ENCODE measurements around the gene CLASP1.
A peak's percentile ranks its signal among the peaks of the same experiment; 100 is the strongest.

CLASP1 gene

GRCh38 chr2:121427187-121427689, 222.0 kb downstream of the CLASP1 start:
- DNase-seq (ENCODE audit: low read depth, low spot score) = no peak

GRCh38 chr2:121420486-121420885, 228.8 kb downstream of the CLASP1 start:
- no peak for DNase-seq (ENCODE audit: low read depth, low spot score)

DNA sequence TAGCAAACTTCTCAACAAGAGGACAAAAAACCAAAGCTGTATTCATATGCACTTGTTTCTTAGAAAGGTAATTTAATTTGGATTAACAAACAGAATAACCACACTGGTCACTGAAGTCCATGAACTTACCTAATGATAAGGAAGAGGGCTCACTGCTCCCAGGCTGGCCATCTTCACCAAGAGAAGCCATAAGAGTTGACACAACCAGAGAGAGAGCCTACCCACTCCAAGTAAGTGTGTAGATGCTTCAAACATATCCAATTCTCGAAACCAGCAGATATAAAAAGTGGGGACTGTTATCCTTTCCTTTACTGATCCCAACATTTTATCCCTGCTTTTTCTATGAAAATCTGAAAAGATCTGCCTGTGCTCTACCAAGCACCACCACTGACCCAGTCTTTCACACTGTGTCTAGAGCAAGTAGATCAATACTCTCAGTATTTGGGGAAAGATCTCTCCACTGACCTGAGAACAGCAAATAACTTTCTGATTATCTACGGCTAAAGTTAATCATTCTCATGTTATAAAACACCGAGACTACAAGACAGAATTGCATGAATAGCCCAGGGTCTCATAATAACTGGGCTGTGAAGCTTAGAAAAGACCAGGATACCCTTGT, 230.1 kb downstream of the CLASP1 start:
- no peak for DNase-seq (ENCODE audit: low read depth, low spot score)

DNA sequence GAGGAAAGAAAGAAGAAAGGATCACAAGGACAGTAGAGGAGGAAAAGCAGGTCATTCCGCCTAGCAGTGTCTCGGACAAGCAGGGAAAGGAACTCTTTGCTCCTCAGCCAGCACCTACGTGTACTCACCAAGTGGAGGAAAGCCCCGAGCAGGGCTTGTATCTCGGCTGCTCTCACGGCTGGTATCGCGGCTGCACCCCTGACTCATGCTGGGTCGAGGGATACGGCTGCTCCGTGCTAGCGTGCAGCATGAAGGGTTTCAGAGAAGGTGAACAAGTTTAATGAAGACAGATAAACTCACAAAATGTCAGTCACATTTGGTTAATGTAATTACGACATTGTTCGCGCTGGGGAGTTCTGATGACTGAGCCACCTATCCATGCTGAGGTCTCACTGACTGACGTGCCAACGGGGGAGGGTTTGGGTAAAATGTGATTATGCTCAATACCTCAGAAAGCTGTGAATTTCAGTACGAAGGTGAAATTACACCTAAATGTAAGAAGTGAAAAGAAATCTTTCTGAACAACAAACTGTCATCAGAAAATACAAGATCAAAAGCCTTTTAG, 230.7 kb downstream of the CLASP1 start:
- no peak for DNase-seq (ENCODE audit: low read depth, low spot score)

DNA sequence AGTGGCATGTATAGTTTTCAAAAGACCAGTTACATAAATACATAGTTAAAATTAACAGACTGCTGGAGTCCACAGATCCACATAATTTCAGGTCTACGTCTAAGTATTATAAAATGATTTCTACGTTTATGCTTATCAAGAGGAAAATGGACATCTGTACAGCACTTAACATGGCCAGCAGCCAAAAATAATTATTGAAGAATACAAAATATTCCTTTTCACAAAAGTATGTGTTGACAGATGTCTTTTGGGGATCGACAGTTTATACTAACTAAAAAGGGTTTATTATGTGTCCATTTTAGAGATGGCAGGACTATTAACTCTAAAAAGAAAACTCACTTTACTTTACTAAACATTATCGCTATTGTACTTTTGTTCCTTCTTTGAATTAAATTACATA, 231.4 kb downstream of the CLASP1 start:
- no peak for DNase-seq (ENCODE audit: low read depth, low spot score)

- no peak for DNase-seq (ENCODE audit: low read depth, low spot score)
These were observed 233.5 kb downstream of the CLASP1 start for GRCh38 chr2:121415727-121416126.

DNA sequence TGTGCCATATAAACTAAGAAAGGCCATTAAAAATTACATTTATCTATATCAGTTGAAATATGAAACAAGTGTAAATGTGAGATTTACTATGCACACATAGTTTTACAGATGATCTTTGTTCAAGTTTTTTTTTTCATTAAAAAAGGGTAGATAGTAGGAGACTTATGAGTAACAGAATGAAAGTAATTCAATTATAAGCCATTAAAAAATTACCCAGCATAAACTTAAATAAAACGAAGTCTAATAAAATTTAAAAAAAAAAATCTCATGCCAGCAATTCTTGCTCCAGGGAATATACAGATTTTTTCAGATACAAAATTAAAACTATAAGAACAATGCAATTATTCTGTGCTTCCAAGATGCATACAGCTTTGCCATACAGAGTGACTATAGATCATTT, 236.9 kb downstream of the CLASP1 start:
- no peak for DNase-seq (ENCODE audit: low read depth, low spot score)

DNA sequence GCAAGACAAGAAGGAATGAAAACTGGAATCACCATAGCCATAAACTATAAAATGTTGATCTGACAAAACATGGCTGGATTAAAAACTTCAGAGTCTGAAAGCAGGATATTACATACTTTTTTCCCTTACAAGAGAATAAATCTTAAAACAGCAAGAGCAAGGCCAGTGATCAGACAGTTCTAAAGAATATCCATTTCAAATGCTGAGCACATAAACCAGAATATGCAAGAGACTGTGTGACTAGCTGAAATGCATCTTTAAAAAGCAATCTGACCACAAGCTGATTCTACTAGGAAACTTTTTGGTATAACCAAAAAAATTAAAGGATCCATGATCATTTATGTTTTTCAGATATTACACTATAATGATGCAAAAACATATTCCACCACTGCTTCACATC, 239.3 kb downstream of the CLASP1 start:
- DNase-seq (ENCODE audit: low read depth, low spot score) = no peak

GRCh38 chr2:121409388-121409787, 239.9 kb downstream of the CLASP1 start:
- DNase-seq (ENCODE audit: low read depth, low spot score) = no peak

DNA sequence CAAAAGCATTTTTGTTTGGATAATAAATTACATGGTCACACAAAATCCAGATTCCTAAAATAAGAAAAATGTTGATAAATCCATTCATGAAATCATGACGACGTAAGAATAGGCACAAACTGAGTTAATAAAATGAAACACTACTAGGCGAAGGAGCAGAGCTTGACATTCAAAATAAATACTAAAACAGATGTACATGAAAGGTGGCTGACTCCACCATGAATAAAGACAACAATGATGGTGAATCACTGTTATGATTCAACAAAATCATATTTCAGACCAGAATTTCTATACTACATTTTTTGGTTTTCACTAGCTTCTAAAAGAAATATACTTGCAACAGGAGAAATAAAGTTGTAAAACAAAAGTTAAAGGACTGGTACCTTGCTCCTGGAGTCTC, 240.6 kb downstream of the CLASP1 start:
- peak; percentile 26 for DNase-seq (ENCODE audit: low read depth, low spot score)

GRCh38 chr2:121405233-121405632, 244.0 kb downstream of the CLASP1 start:
- DNase-seq (ENCODE audit: low read depth, low spot score) = no peak

DNA sequence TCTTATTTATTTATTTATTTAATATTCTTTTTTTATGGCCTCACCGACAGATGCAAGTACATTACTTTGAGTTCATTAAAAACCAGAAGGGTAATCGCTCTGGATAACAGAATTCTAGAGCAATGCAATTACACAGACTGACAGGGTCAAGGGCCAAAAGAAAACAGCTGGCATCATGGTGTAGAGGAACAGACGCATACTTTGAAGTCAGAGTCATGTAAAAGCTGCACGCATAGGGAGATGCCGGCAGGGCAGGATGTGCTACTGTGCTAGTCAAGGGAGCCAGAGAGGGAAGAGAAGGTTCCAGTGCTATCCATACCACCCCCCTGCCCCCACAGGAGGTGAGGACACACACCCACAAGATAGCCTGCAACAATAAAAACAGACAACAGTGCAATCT, 249.1 kb downstream of the CLASP1 start:
- DNase-seq (ENCODE audit: low read depth, low spot score) = peak; percentile 8

- DNase-seq (ENCODE audit: low read depth, low spot score) = no peak
These were observed 250.4 kb downstream of the CLASP1 start for GRCh38 chr2:121398853-121399252.

- no peak for DNase-seq (ENCODE audit: low read depth, low spot score)
These were observed 259.1 kb downstream of the CLASP1 start for GRCh38 chr2:121390082-121390692.

DNA sequence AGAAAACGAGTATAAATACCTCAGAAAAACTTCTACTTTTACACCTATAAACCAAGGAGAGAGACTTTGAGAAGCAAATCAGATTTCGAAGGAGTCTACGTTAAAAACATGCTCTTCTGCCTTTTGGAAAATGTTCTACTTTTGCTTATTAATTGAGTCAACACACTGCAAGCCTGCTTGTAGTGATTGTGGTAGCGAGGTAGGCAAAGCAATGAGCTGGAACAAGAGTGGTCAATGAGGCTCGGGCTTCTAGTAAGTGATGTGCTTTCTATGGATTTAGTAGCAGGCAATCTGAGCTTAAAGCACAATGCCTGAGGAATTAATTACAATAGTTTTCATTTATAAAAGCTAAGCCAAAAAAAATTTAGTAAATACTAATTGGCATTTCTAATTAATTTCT, 260.9 kb downstream of the CLASP1 start:
- no peak for DNase-seq (ENCODE audit: low read depth, low spot score)

DNA sequence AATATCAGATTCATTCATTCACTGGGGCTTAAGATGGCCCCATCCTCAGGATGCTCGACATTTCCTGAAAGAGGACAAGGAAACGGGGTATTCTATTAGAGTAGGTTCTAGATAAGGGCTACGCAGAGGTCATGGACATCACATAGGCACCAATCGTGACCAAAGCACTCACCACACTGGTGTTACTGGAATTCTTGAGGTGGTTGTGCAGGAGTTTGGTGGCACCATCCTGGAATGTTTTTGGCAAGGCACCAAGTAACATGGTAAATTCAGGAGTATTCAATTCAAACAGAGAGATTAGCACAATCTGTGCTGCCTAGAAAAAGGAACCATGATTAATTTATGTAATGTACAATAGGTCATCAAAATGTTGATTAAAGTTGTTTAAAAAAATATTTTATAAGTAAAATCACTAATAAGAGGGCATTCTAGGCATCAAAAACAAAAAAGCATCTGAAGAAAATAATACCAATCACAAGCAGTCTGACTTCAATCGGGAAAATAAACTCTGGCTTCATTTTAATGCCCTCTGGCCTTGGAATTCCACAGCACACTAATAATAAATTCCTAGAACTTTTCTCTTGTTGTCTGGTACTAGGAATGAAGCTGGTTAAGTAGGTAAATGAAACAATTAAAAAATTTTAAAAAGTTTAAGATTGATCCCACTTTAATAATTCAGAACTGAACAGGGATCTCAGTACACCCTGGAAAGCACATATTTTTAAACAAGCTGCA, 261.5 kb downstream of the CLASP1 start:
- DNase-seq (ENCODE audit: low read depth, low spot score) = no peak

DNA sequence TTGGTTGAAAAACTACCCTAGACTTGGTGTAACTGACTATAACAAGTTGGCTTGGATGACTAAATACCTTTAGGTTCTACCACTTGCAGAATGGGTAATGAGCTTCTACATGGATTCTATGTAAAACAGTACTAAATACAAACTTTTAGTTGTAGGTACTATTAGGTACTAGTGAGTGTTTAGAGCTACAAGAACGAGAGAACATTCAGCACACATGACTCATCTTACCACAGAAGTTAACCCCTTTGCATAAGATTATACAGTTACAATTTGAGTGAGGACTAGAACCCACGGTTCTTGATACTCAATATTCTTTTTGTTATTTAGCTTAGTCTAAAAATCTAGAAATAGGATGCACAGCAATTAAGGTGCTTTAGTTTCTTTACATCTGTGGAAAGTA, 262.6 kb downstream of the CLASP1 start:
- DNase-seq (ENCODE audit: low read depth, low spot score) = no peak

- no peak for DNase-seq (ENCODE audit: low read depth, low spot score)
These were observed 263.2 kb downstream of the CLASP1 start for GRCh38 chr2:121386102-121386501.

- DNase-seq (ENCODE audit: low read depth, low spot score) = no peak
These were observed 266.5 kb downstream of the CLASP1 start for GRCh38 chr2:121382744-121383143.

GRCh38 chr2:121377646-121378045, 271.6 kb downstream of the CLASP1 start:
- DNase-seq (ENCODE audit: low read depth, low spot score) = no peak

DNA sequence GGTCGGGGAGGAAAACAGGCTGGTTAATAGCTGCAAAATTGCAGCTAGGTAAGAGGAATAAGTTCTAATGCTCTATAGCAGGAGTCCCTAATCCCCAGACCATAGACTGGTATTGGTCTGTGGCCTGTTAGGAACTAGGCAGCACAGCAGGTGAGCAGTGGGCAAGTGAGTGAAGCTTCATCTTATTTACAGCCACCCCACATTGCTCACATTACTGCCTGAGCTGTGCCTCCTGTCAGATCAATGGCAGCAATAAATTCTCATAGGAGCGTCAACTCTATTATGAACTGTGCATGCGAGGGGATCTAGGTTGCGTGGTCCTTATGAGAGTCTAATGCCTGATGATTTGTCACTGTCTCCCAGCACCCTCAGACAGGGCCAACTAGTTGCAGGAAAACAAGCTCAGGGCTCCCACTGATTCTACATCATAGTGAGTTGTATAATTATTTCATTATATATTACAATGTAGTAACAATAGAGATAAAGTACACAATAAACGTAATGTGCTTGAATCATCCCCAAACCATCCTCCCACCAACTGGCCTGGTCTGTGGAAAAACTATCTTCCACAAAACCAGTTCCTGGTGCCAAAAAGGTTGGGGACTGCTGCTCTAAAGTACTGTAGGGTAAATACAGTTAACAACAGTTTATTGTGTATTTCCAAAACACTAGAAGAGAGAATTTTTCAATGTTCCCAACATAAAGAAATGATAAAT, 272.6 kb downstream of the CLASP1 start:
- DNase-seq (ENCODE audit: low read depth, low spot score) = no peak

GRCh38 chr2:121375621-121376159, 273.6 kb downstream of the CLASP1 start:
- no peak for DNase-seq (ENCODE audit: low read depth, low spot score)

Data from brain pericyte (primary cell).